NT2/D1 (cell line): ENCODE data around the gene RASGRF2.

Source experiments
- SUZ12 ChIP-seq: IDR thresholded peaks from 2 replicates; pipeline ENCODE4 v1.6.1; 2011; ENCODE audit not compliant: insufficient read length, insufficient read depth; ENCODE audit errors: extremely low read depth
- YY1 ChIP-seq: IDR thresholded peaks from 2 replicates; pipeline ENCODE4 v1.6.1; 2011; ENCODE audit not compliant: insufficient read length, insufficient read depth
- ZNF274 ChIP-seq: IDR thresholded peaks from 2 replicates; pipeline ENCODE4 v1.6.1; 2011; ENCODE audit warnings: mild to moderate bottlenecking, low read depth, low read length

DNA sequence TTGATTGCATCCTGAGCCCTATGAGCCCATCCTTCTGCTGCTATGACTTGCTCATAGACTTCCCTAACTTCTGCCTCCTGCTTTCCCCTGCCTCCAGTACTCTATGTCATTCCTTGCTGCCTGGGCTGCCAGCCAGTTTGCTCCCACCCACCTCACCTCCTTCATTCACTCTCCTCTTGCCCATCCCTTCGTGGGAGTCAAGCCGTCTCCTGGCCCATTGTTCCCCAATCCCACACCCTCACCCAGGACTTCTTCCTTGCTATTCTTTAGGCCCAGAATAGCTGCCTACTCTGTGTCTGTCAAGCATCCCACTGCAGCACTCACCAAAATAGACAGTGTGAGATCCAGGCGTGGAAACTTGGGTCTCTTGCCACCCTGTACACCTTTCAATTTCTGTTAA, 131.0 kb downstream of the RASGRF2 start:
- no peak for TF ChIP-seq SUZ12
- TF ChIP-seq ZNF274: no peak
- TF ChIP-seq YY1: no peak
